ENCODE data around the gene LXN. TPM values are rescaled to one million over a fixed set of nuclear protein-coding genes. Genes with fewer than 3 reads are reported as not detected.

The LXN gene, protein sequence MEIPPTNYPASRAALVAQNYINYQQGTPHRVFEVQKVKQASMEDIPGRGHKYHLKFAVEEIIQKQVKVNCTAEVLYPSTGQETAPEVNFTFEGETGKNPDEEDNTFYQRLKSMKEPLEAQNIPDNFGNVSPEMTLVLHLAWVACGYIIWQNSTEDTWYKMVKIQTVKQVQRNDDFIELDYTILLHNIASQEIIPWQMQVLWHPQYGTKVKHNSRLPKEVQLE
- total RNA-seq: 120 and 135 TPM in 2 replicates

GRCh38 chr3:158672215-158673176 is at the start of gene LXN:
LXN (minus strand) TSS chr3:158672648; CDS start chr3:158672478, 170 bp downstream.

DNA sequence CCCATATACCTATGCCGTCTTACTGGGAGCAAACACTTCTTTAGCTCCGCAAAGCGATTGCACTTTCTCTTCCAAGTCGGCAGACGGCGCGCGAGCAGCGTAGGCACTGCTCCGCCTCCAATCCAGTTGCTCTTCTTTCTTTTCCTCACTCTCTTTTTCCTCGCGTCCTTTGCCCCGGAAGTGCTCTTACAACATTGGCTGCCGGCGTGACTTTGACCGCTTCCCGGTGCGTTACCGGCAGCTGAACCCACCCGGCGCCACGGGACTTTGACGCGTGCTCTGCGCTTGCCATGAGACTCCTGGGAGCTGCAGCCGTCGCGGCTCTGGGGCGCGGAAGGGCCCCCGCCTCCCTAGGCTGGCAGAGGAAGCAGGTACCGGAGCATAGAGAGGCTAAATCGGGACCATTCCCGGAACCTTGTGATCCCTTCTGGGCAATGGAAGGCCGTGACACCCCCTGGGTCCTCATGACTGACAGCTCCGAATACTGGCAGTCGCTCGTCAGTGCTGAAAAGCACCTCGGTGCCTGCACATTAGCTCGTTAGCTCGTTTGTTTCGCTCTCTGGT is 28.0 kb downstream of the LXN start, which contains the start of gene GFM1:
TSS of gene GFM1 (plus strand) at position 183 of the 564 bp plus-strand sequence. CDS start at position 291, 108 bp downstream.

Other genes starting within 250 kb of the LXN start
- 11.9 and 12.7 TPM in 2 replicates for gene MLF1, start 101.5 kb downstream of the LXN start, total RNA-seq
- gene GFM1, start 28.1 kb downstream of the LXN start, total RNA-seq: 35.5 and 49.8 TPM in 2 replicates
- 20.1 and 111 TPM in 2 replicates for gene RARRES1, start 59.8 kb upstream of the LXN start, total RNA-seq
- 157 and 168 TPM in 2 replicates for gene MFSD1, start 129.4 kb upstream of the LXN start, total RNA-seq

All from regular cardiac myocyte (primary cell).